ENCODE measurements around the gene ZFYVE9. TPM values are rescaled to one million over a fixed set of nuclear protein-coding genes. Genes with fewer than 3 reads are reported as not detected.

Gene ZFYVE9
- total RNA-seq, 4 donors from 2014 or later, result 12.7 to 31.1 (median 16.2) TPM

- 83 to 95% methylated on average over 1 of the region's 1 CpG for WGBS, 2 donors
- Histone ChIP-seq H3K27me3 (no peaks in the 10 kb centered on the region), H3K4me3 (no peak overlapping the region), H3K36me3 (no peaks in the 10 kb centered on the region), H3K9me3 (no peaks in the 10 kb centered on the region), H3K4me1 (no peaks in the 10 kb centered on the region), H3K27ac (no peak overlapping the region)
- DNase-seq, result no peak
- TF ChIP-seq CTCF (IDR thresholded peaks at IDR 0.05) (no peak), POLR2A (IDR thresholded peaks at IDR 0.05) (no peak)
- intact Hi-C loops (cut with DNase I), result no loop called here
Observed at GRCh38 chr1:52249831-52250230, 107.9 kb downstream of the ZFYVE9 start.

GRCh38 chr1:52253421-52253820 is 111.5 kb downstream of the ZFYVE9 start:
- intact Hi-C loops (cut with DNase I), result no loop called here
- no peak overlapping the region for H3K27ac ChIP-seq
- no peak overlapping the region for H3K4me3 ChIP-seq
- TF ChIP-seq CTCF (IDR thresholded peaks at IDR 0.05), result no peak
- no peak for TF ChIP-seq POLR2A (IDR thresholded peaks at IDR 0.05)
- no peak for DNase-seq
- no peaks in the 10 kb centered on the region for H3K4me1 ChIP-seq
- H3K27me3 ChIP-seq, result no peaks in the 10 kb centered on the region
- H3K9me3 ChIP-seq, result no peaks in the 10 kb centered on the region
- WGBS, 2 donors, result 79 to 87% methylated on average over 5 of the region's 5 CpGs
- H3K36me3 ChIP-seq, result no peaks in the 10 kb centered on the region

DNA sequence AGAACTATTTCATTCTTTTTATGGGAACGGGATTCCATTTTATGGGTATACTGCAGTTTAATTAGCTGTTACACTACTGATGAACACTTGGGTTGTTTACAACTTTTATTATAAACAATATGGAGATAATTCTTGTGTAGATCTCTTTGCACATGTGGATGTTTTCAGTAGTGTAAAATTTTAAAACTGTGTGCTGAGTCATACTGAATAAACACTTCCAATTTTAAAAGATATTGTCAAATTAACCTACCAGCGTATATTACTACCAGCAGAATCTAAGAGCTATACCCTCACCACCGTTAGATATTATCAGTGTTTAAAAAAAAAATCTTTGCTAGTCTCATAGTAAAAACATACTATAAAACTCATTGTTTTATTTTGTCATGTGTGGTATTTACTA is 118.0 kb downstream of the ZFYVE9 start:
- Histone ChIP-seq H3K36me3 (no peaks in the 10 kb centered on the region), H3K9me3 (no peaks in the 10 kb centered on the region), H3K4me1 (peaks cover 0 to 9% (median 0%) of the 10 kb centered on the region in 3 donors), H3K4me3 (no peak overlapping the region), H3K27me3 (no peaks in the 10 kb centered on the region), H3K27ac (no peak overlapping the region)
- TF ChIP-seq POLR2A (IDR thresholded peaks at IDR 0.05) (no peak), CTCF (IDR thresholded peaks at IDR 0.05) (no peak)
- intact Hi-C loops (cut with DNase I), result no loop called here
- WGBS, 2 donors, result 85 to 92% methylated on average over 3 of the region's 3 CpGs
- DNase-seq, result no peak

DNA sequence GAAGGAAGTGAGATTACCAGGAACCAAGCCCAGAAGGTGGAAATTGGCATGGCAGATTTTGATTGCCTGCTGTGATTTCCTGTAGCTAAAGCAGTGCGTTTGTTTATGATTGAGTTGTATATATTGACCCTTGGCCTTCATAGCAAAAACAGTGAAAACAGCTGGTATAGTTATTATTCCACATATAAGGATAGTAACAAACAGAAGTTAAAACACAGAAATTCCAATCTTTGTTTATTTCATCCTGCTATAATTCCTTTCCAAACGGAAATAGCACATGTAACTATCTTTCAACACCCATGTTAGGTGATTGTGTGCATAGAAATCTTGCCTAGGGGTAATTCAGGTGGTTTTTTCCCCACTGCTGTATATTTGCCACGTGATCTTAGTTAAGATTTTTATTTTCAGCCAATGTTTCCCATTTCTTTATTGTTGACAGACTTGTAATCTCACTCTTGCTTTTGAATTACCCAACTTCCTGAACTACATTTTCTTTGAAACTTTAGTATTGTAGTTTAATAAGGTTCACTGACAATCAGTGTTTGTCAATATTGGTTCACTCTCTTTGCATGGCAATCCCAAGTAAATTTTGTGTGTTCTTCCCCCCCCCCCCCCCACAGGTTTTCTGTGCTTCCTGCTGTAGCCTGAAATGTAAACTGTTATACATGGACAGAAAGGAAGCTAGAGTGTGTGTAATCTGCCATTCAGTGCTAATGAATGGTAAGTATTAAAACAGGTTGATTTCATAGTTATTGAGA is 121.4 kb downstream of the ZFYVE9 start:
- H3K27me3 ChIP-seq, result no peaks in the 10 kb centered on the region
- no peak overlapping the region for H3K27ac ChIP-seq
- H3K4me1 ChIP-seq, result peaks cover 0 to 11% (median 0%) of the 10 kb centered on the region in 3 donors
- no peak overlapping the region for H3K4me3 ChIP-seq
- WGBS, 2 donors, result 44 to 46% methylated on average over 3 of the region's 3 CpGs
- intact Hi-C loops (cut with DNase I), result no loop called here
- no peak for DNase-seq
- H3K9me3 ChIP-seq, result no peaks in the 10 kb centered on the region
- peaks cover 0 to 6% (median 0%) of the 10 kb centered on the region in 3 donors for H3K36me3 ChIP-seq
- TF ChIP-seq CTCF (IDR thresholded peaks at IDR 0.05) (no peak), POLR2A (IDR thresholded peaks at IDR 0.05) (no peak)

GRCh38 chr1:52264530-52265115 is 122.7 kb downstream of the ZFYVE9 start:
- Histone ChIP-seq H3K27me3 (no peaks in the 10 kb centered on the region), H3K36me3 (peaks cover 0 to 19% (median 0%) of the 10 kb centered on the region in 3 donors)
- TF ChIP-seq POLR2A (IDR thresholded peaks at IDR 0.05) (no peak), CTCF (IDR thresholded peaks at IDR 0.05) (no peak)

More at GRCh38 chr1:52264530-52265115, 122.7 kb downstream of the ZFYVE9 start:
- H3K4me3 ChIP-seq, result no peak overlapping the region
- no peak overlapping the region for H3K27ac ChIP-seq
- no peaks in the 10 kb centered on the region for H3K9me3 ChIP-seq
- no peak for DNase-seq
- intact Hi-C loops (cut with DNase I), result no loop called here
- peaks cover 0 to 14% (median 0%) of the 10 kb centered on the region in 3 donors for H3K4me1 ChIP-seq
- WGBS, 2 donors, result 62 to 73% methylated on average over 2 of the region's 2 CpGs

Data from esophagus squamous epithelium (tissue), 5 donors.